ENCODE data around the gene ZNF423.

The ZNF423 gene

GRCh38 chr16:49780433-49780832 lies 75.5 kb downstream of the ZNF423 start:
- no peak for DNase-seq

GRCh38 chr16:49779979-49780378 lies 75.9 kb downstream of the ZNF423 start:
- DNase-seq: no peak

GRCh38 chr16:49778202-49778930 lies 77.5 kb downstream of the ZNF423 start:
- DNase-seq: no peak

GRCh38 chr16:49776734-49777133 lies 79.2 kb downstream of the ZNF423 start:
- DNase-seq: no peak

- peak; percentile 80 for DNase-seq
Measured at GRCh38 chr16:49776085-49776595, 79.8 kb downstream of the ZNF423 start.

- DNase-seq: no peak
Measured at GRCh38 chr16:49775581-49775980, 80.3 kb downstream of the ZNF423 start.

- no peak for DNase-seq
Measured at GRCh38 chr16:49775018-49775417, 80.9 kb downstream of the ZNF423 start.

GRCh38 chr16:49773534-49774475 lies 82.1 kb downstream of the ZNF423 start:
- DNase-seq: peak; percentile 27

GRCh38 chr16:49767998-49768397 lies 87.9 kb downstream of the ZNF423 start:
- DNase-seq: peak; percentile 37

GRCh38 chr16:49767414-49767813 lies 88.5 kb downstream of the ZNF423 start:
- DNase-seq: no peak

GRCh38 chr16:49766225-49766624 lies 89.7 kb downstream of the ZNF423 start:
- DNase-seq: no peak

GRCh38 chr16:49763826-49764225 lies 92.1 kb downstream of the ZNF423 start:
- no peak for DNase-seq

GRCh38 chr16:49760815-49761214 lies 95.1 kb downstream of the ZNF423 start:
- no peak for DNase-seq

- DNase-seq: peak; percentile 29
Measured at GRCh38 chr16:49757559-49758069, 98.3 kb downstream of the ZNF423 start.

GRCh38 chr16:49756775-49757558 lies 98.9 kb downstream of the ZNF423 start:
- no peak for DNase-seq

GRCh38 chr16:49755716-49756505 lies 100.0 kb downstream of the ZNF423 start:
- no peak for DNase-seq

GRCh38 chr16:49755313-49755620 lies 100.6 kb downstream of the ZNF423 start:
- no peak for DNase-seq

GRCh38 chr16:49754495-49755312 lies 101.2 kb downstream of the ZNF423 start:
- DNase-seq: peak; percentile 86

GRCh38 chr16:49750341-49751000 lies 105.4 kb downstream of the ZNF423 start:
- peak; percentile 72 for DNase-seq

- DNase-seq: no peak
Measured at GRCh38 chr16:49749816-49750215, 106.1 kb downstream of the ZNF423 start.
